Measurements from ENCODE around the gene TXN. TPM values are rescaled to one million over a fixed set of nuclear protein-coding genes. Genes with fewer than 3 reads are reported as not detected.

TXN gene
- total RNA-seq, 3 donors from 2014 or later: 96.7 to 196 (median 145) TPM

GRCh38 chr9:110290001-110290400 is 33.7 kb upstream of the TXN start:
- TF ChIP-seq POLR2AphosphoS5 (IDR thresholded peaks at IDR 0.05) (no peak), CTCF (IDR thresholded peaks at IDR 0.05) (no peak), POLR2A (IDR thresholded peaks at IDR 0.05) (no peak)
- Histone ChIP-seq H3K9me3 (no peaks in the 10 kb centered on the region), H3K4me3 (no peak overlapping the region), H3K27me3 (no peaks in the 10 kb centered on the region), H3K27ac (no peak overlapping the region), H3K36me3 (no peaks in the 10 kb centered on the region), H3K4me1 (no peaks in the 10 kb centered on the region)
- intact Hi-C loops (cut with DNase I; ENCODE audit: low total_unique reads): no loop called here
- no peak for DNase-seq (ENCODE audit: low spot score in 2 of 2)

GRCh38 chr9:110288503-110288902 is 32.2 kb upstream of the TXN start:
- Histone ChIP-seq H3K27me3 (no peaks in the 10 kb centered on the region), H3K4me1 (no peaks in the 10 kb centered on the region), H3K27ac (no peak overlapping the region), H3K36me3 (no peaks in the 10 kb centered on the region), H3K4me3 (no peak overlapping the region), H3K9me3 (no peaks in the 10 kb centered on the region)
- no peak for DNase-seq (ENCODE audit: low spot score in 2 of 2)
- TF ChIP-seq CTCF (IDR thresholded peaks at IDR 0.05) (no peak), POLR2AphosphoS5 (IDR thresholded peaks at IDR 0.05) (no peak), POLR2A (IDR thresholded peaks at IDR 0.05) (no peak)
- intact Hi-C loops (cut with DNase I; ENCODE audit: low total_unique reads): no loop called here

- no peak overlapping the region for H3K4me3 ChIP-seq
- TF ChIP-seq POLR2A (IDR thresholded peaks at IDR 0.05) (no peak), CTCF (IDR thresholded peaks at IDR 0.05) (no peak), POLR2AphosphoS5 (IDR thresholded peaks at IDR 0.05) (no peak)
- no peaks in the 10 kb centered on the region for H3K27me3 ChIP-seq
- H3K4me1 ChIP-seq: no peaks in the 10 kb centered on the region
- no peaks in the 10 kb centered on the region for H3K36me3 ChIP-seq
- intact Hi-C loops (cut with DNase I; ENCODE audit: low total_unique reads): no loop called here
- no peaks in the 10 kb centered on the region for H3K9me3 ChIP-seq
- no peak overlapping the region for H3K27ac ChIP-seq
- DNase-seq (ENCODE audit: low spot score in 2 of 2): no peak
These were observed 31.0 kb upstream of the TXN start for GRCh38 chr9:110287289-110287680.

GRCh38 chr9:110284211-110284844 is 28.0 kb upstream of the TXN start:
- Histone ChIP-seq H3K4me3 (no peak overlapping the region), H3K36me3 (no peaks in the 10 kb centered on the region), H3K4me1 (no peaks in the 10 kb centered on the region), H3K9me3 (no peaks in the 10 kb centered on the region), H3K27ac (no peak overlapping the region), H3K27me3 (no peaks in the 10 kb centered on the region)
- no peak for DNase-seq (ENCODE audit: low spot score in 2 of 2)
- intact Hi-C loops (cut with DNase I; ENCODE audit: low total_unique reads): no loop called here
- TF ChIP-seq CTCF (IDR thresholded peaks at IDR 0.05) (no peak), POLR2A (IDR thresholded peaks at IDR 0.05) (no peak), POLR2AphosphoS5 (IDR thresholded peaks at IDR 0.05) (no peak)

GRCh38 chr9:110283751-110284150 is 27.4 kb upstream of the TXN start:
- intact Hi-C loops (cut with DNase I; ENCODE audit: low total_unique reads): no loop called here
- DNase-seq (ENCODE audit: low spot score in 2 of 2): no peak
- H3K36me3 ChIP-seq: no peaks in the 10 kb centered on the region
- H3K4me1 ChIP-seq: no peaks in the 10 kb centered on the region
- H3K9me3 ChIP-seq: no peaks in the 10 kb centered on the region
- no peak overlapping the region for H3K4me3 ChIP-seq
- H3K27me3 ChIP-seq: no peaks in the 10 kb centered on the region
- H3K27ac ChIP-seq: no peak overlapping the region
- TF ChIP-seq POLR2AphosphoS5 (IDR thresholded peaks at IDR 0.05) (no peak), CTCF (IDR thresholded peaks at IDR 0.05) (no peak), POLR2A (IDR thresholded peaks at IDR 0.05) (no peak)

Data from breast epithelium (tissue), 4 donors.